ENCODE measurements around the gene PROSER3.

PROSER3 gene

DNA sequence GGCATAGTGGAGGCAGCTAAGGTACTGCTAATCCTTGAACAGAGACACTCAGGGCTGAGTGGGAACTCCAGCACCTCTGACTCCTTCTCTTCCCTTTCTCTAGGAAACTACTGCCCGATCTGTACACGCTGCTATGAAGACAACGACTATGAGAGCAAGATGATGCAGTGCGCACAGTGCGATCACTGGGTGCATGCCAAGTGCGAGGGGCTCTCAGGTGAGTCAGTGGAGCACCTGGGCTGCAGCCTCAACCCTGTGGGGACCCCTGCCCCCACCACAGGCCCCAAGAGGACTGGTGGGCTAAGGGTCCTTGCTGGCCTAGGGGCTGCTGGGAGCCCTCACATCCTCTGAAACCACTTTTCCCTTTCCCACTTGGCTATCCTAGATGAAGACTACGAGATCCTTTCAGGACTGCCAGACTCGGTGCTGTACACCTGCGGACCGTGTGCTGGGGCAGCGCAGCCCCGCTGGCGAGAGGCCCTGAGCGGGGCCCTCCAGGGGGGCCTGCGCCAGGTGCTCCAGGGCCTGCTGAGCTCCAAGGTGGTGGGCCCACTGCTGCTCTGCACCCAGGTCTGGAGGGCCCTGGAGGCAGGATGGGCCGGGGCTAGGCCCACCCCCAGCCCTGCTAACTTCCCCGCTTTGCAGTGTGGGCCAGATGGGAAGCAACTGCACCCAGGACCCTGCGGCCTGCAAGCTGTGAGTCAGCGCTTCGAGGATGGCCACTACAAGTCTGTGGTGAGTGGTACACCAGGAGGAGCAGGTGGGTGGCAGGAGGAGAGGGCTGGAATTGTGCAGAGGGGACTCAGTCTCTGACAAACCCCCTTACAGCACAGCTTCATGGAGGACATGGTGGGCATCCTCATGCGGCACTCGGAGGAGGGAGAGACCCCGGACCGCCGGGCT, 30.7 kb upstream of the PROSER3 start:
- H3K4me2 ChIP-seq (ENCODE audit: low read length) = no peak overlapping the region
- H3K9me3 ChIP-seq (ENCODE audit: low read length) = no peaks in the 10 kb centered on the region
- peaks cover 96% of the 10 kb centered on the region for H3K36me3 ChIP-seq (ENCODE audit: insufficient read depth, low read length)
- no peaks in the 10 kb centered on the region for H3K79me2 ChIP-seq (ENCODE audit: insufficient read depth, low read length)
- TF ChIP-seq, protein P1, sequence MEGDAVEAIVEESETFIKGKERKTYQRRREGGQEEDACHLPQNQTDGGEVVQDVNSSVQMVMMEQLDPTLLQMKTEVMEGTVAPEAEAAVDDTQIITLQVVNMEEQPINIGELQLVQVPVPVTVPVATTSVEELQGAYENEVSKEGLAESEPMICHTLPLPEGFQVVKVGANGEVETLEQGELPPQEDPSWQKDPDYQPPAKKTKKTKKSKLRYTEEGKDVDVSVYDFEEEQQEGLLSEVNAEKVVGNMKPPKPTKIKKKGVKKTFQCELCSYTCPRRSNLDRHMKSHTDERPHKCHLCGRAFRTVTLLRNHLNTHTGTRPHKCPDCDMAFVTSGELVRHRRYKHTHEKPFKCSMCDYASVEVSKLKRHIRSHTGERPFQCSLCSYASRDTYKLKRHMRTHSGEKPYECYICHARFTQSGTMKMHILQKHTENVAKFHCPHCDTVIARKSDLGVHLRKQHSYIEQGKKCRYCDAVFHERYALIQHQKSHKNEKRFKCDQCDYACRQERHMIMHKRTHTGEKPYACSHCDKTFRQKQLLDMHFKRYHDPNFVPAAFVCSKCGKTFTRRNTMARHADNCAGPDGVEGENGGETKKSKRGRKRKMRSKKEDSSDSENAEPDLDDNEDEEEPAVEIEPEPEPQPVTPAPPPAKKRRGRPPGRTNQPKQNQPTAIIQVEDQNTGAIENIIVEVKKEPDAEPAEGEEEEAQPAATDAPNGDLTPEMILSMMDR (IDR thresholded peaks at IDR 0.05; ENCODE audit: low read length) = no peak
- no peak for TF ChIP-seq EZH2 (IDR thresholded peaks at IDR 0.05; ENCODE audit: borderline replicate concordance, low read length)
- H3K27me3 ChIP-seq (ENCODE audit: insufficient read depth, low read length) = no peaks in the 10 kb centered on the region
- H3K4me1 ChIP-seq (ENCODE audit: insufficient read depth, low read length, severe bottlenecking) = no peaks in the 10 kb centered on the region
- no peaks in the 10 kb centered on the region for H4K20me1 ChIP-seq (ENCODE audit: insufficient read depth, low read length)
- H3F3A ChIP-seq (ENCODE audit: insufficient read depth, low read length) = no peaks in the 10 kb centered on the region
- H2AFZ ChIP-seq (ENCODE audit: low read length) = no peak overlapping the region
- no peak overlapping the region for H3K9ac ChIP-seq (ENCODE audit: low read length)
- no peak overlapping the region for H3K27ac ChIP-seq (ENCODE audit: low read depth, low read length, poor library complexity, severe bottlenecking)
- H3K4me3 ChIP-seq (ENCODE audit: low read depth, low read length, poor library complexity, severe bottlenecking) = no peak overlapping the region
- no peaks in the 10 kb centered on the region for H3K9me2 ChIP-seq (ENCODE audit: low read depth, low read length)

DNA sequence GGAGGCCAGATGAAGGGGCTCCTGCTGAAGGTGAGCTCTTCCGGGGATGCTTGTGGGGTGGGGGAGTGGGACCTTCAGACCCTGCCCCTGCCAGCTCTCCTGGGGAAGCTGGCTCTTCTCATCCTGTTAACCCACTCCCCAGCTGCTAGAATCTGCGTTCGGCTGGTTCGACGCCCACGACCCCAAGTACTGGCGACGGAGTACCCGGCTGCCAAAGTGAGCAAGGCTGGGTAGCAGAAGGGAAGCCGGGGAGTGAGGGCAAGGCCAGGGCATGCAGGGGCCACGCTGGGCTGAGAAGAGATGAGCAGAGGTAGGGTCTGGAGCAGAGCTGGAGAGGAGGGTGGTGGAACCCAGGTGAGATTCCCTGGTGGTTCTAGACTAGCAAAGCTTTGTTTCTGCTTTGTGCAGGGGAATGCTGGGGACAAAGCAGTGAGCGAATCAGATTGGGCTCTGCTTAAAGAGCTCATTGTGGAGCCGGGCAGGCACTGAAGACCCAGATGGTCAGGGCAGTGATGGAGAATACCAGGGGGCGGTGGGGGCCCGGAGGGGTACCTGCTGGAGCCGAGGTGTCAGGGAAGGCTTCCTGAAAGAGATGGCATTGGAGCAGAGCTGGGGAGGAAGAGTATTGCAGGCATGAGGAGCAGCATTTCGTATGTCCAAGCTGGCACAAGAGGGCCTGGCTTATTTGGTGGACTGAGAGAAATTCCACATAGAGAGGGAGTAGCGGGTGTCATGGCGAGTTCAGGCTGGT, 29.8 kb upstream of the PROSER3 start:
- no peak for TF ChIP-seq EZH2 (IDR thresholded peaks at IDR 0.05; ENCODE audit: borderline replicate concordance, low read length)
- TF ChIP-seq, protein P1 (IDR thresholded peaks at IDR 0.05; ENCODE audit: low read length) = no peak
- H3K9ac ChIP-seq (ENCODE audit: low read length) = no peak overlapping the region
- H3K36me3 ChIP-seq (ENCODE audit: insufficient read depth, low read length) = peaks cover 94% of the 10 kb centered on the region
- no peaks in the 10 kb centered on the region for H3K4me1 ChIP-seq (ENCODE audit: insufficient read depth, low read length, severe bottlenecking)
- H3K27ac ChIP-seq (ENCODE audit: low read depth, low read length, poor library complexity, severe bottlenecking) = no peak overlapping the region
- no peaks in the 10 kb centered on the region for H3K9me2 ChIP-seq (ENCODE audit: low read depth, low read length)
- no peaks in the 10 kb centered on the region for H3K9me3 ChIP-seq (ENCODE audit: low read length)
- no peaks in the 10 kb centered on the region for H3K27me3 ChIP-seq (ENCODE audit: insufficient read depth, low read length)
- no peaks in the 10 kb centered on the region for H3K79me2 ChIP-seq (ENCODE audit: insufficient read depth, low read length)
- no peaks in the 10 kb centered on the region for H3F3A ChIP-seq (ENCODE audit: insufficient read depth, low read length)
- no peak overlapping the region for H2AFZ ChIP-seq (ENCODE audit: low read length)
- no peak overlapping the region for H3K4me3 ChIP-seq (ENCODE audit: low read depth, low read length, poor library complexity, severe bottlenecking)
- no peak overlapping the region for H3K4me2 ChIP-seq (ENCODE audit: low read length)
- H4K20me1 ChIP-seq (ENCODE audit: insufficient read depth, low read length) = no peaks in the 10 kb centered on the region

DNA sequence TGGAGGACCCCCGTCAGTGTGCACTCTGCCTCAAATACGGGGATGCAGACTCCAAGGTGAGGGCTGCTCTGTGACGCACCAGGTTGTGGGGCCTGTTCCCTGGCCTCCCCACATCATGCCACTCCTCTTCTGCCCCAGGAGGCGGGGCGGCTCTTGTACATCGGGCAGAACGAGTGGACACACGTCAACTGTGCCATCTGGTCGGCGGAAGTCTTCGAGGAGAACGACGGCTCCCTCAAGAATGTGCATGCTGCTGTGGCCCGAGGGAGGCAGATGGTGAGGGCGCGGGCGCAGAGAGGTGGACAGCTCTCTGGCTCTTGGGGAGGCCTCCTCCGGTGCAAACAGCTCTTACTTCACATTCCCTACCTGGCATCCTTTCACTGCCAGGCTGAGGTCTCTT, 29.0 kb upstream of the PROSER3 start:
- Histone ChIP-seq H2AFZ (ENCODE audit: low read length) (no peak overlapping the region), H3K36me3 (ENCODE audit: insufficient read depth, low read length) (peaks cover 93% of the 10 kb centered on the region), H3K9me2 (ENCODE audit: low read depth, low read length) (no peaks in the 10 kb centered on the region), H4K20me1 (ENCODE audit: insufficient read depth, low read length) (no peaks in the 10 kb centered on the region), H3K27me3 (ENCODE audit: insufficient read depth, low read length) (no peaks in the 10 kb centered on the region), H3K4me1 (ENCODE audit: insufficient read depth, low read length, severe bottlenecking) (no peaks in the 10 kb centered on the region), H3F3A (ENCODE audit: insufficient read depth, low read length) (no peaks in the 10 kb centered on the region), H3K4me2 (ENCODE audit: low read length) (no peak overlapping the region), H3K4me3 (ENCODE audit: low read depth, low read length, poor library complexity, severe bottlenecking) (no peak overlapping the region), H3K27ac (ENCODE audit: low read depth, low read length, poor library complexity, severe bottlenecking) (no peak overlapping the region), H3K9ac (ENCODE audit: low read length) (no peak overlapping the region), H3K79me2 (ENCODE audit: insufficient read depth, low read length) (no peaks in the 10 kb centered on the region), H3K9me3 (ENCODE audit: low read length) (no peaks in the 10 kb centered on the region)
- no peak for TF ChIP-seq EZH2 (IDR thresholded peaks at IDR 0.05; ENCODE audit: borderline replicate concordance, low read length)
- TF ChIP-seq, protein P1 (IDR thresholded peaks at IDR 0.05; ENCODE audit: low read length) = no peak

Measured in OCI-LY1 (cell line).